H9 (cell line): Measurements from ENCODE around the gene RNF214. TPM values are rescaled to one million over a fixed set of nuclear protein-coding genes. Genes with fewer than 3 reads are reported as not detected.

ENCODE experiments used
- DNase-seq: peaks from one replicate; pipeline ENCODE4 v3.0.0-alpha.2; 2017
- H2AFZ ChIP-seq: one replicate; pipeline ENCODE4 v1.6.1; 2013; ENCODE audit warnings: mild to moderate bottlenecking, low read length, control low read depth, moderate library complexity
- H2AK5ac ChIP-seq: 2 replicates; pipeline ENCODE4 v1.6.1; 2013; ENCODE audit warnings: low read length, control low read depth, mixed read lengths; ENCODE audit not compliant: insufficient read length
- H2BK120ac ChIP-seq: one replicate; pipeline ENCODE4 v1.6.1; 2013; ENCODE audit warnings: low read depth, mild to moderate bottlenecking, low read length, control low read depth, inconsistent platforms; ENCODE audit not compliant: poor library complexity, severe bottlenecking
- H2BK12ac ChIP-seq: 2 replicates; pipeline ENCODE4 v1.6.1; 2013; ENCODE audit warnings: low read length, control low read depth, mixed read lengths, low read depth; ENCODE audit not compliant: insufficient read length
- H2BK15ac ChIP-seq: 2 replicates; pipeline ENCODE4 v1.6.1; 2013; ENCODE audit warnings: low read depth, low read length, control low read depth
- H2BK20ac ChIP-seq: one replicate; pipeline ENCODE4 v1.6.1; 2013; ENCODE audit warnings: low read depth, mild to moderate bottlenecking, low read length, control low read depth, inconsistent platforms; ENCODE audit not compliant: poor library complexity, severe bottlenecking
- H2BK5ac ChIP-seq: 2 replicates; pipeline ENCODE4 v1.6.1; 2013; ENCODE audit warnings: low read length, control low read depth, mixed read lengths; ENCODE audit not compliant: insufficient read length
- H3K14ac ChIP-seq: 2 replicates; pipeline ENCODE4 v1.6.1; 2013; ENCODE audit warnings: low read length, control low read depth; ENCODE audit not compliant: insufficient read depth
- H3K18ac ChIP-seq: 2 replicates; pipeline ENCODE4 v1.6.1; 2013; ENCODE audit warnings: low read depth, mild to moderate bottlenecking, mixed read lengths, low read length, control low read depth; ENCODE audit not compliant: insufficient read length
- H3K23ac ChIP-seq: 2 replicates; pipeline ENCODE4 v1.6.1; 2013; ENCODE audit warnings: low read length, control low read depth, mixed read lengths, low read depth; ENCODE audit not compliant: insufficient read length
- H3K23me2 ChIP-seq: 2 replicates; pipeline ENCODE4 v1.6.1; 2013; ENCODE audit warnings: low read depth, mild to moderate bottlenecking, mixed read lengths, low read length, control low read depth; ENCODE audit not compliant: insufficient read length, poor library complexity, severe bottlenecking
- H3K27ac ChIP-seq: 2 replicates; pipeline ENCODE4 v1.5.1; 2013; ENCODE audit warnings: low read length, control low read depth, mixed read lengths, low read depth; ENCODE audit not compliant: insufficient read length
- H3K27me3 ChIP-seq: 2 replicates; pipeline ENCODE4 v1.6.1; 2013; ENCODE audit warnings: low read length, control low read depth, inconsistent platforms; ENCODE audit not compliant: insufficient read depth
- H3K4ac ChIP-seq: 2 replicates; pipeline ENCODE4 v1.6.1; 2013; ENCODE audit warnings: low read depth, mild to moderate bottlenecking, control low read depth, inconsistent platforms, low read length, moderate library complexity
- H3K4me1 ChIP-seq: 2 replicates; pipeline ENCODE4 v1.6.1; 2013; ENCODE audit warnings: low read length, control low read depth, inconsistent platforms; ENCODE audit not compliant: insufficient read depth
- H3K4me2 ChIP-seq: 2 replicates; pipeline ENCODE4 v1.6.1; 2013; ENCODE audit warnings: low read length, control low read depth, mixed read lengths; ENCODE audit not compliant: insufficient read length, insufficient read depth
- H3K56ac ChIP-seq: 2 replicates; pipeline ENCODE4 v1.6.1; 2013; ENCODE audit warnings: low read depth, mild to moderate bottlenecking, mixed read lengths, low read length, control low read depth; ENCODE audit not compliant: insufficient read length
- H3K79me1 ChIP-seq: 2 replicates; pipeline ENCODE4 v1.6.1; 2013; ENCODE audit warnings: low read depth, mild to moderate bottlenecking, moderate library complexity, low read length, control low read depth, inconsistent platforms; ENCODE audit not compliant: insufficient read depth, poor library complexity, severe bottlenecking
- H3K79me2 ChIP-seq: 2 replicates; pipeline ENCODE4 v1.6.1; 2013; ENCODE audit warnings: low read length, control low read depth, inconsistent platforms; ENCODE audit not compliant: insufficient read depth
- H3K9ac ChIP-seq: 2 replicates; pipeline ENCODE4 v1.6.1; 2013; ENCODE audit warnings: low read length, control low read depth, mixed read lengths; ENCODE audit not compliant: insufficient read length; ENCODE audit errors: extremely low read depth
- H3K9me3 ChIP-seq: one replicate; pipeline ENCODE4 v1.6.1; 2013; ENCODE audit warnings: low read depth, low read length, inconsistent platforms; ENCODE audit not compliant: control insufficient read depth
- H3T11ph ChIP-seq: one replicate; pipeline ENCODE4 v1.6.1; 2013; ENCODE audit warnings: mild to moderate bottlenecking, low read length, control low read depth, inconsistent platforms
- H4K20me1 ChIP-seq: one replicate; pipeline ENCODE4 v1.6.1; 2013; ENCODE audit not compliant: control insufficient read depth, insufficient read length, insufficient read depth
- H4K5ac ChIP-seq: 2 replicates; pipeline ENCODE4 v1.6.1; 2013; ENCODE audit warnings: low read depth, mild to moderate bottlenecking, mixed read lengths, low read length, control low read depth; ENCODE audit not compliant: insufficient read length
- H4K8ac ChIP-seq: replicated peaks from 2 replicates; pipeline ENCODE4 v1.6.1; 2013; ENCODE audit warnings: low read length, control low read depth, mixed read lengths, low read depth; ENCODE audit not compliant: insufficient read length
- H4K91ac ChIP-seq: 2 replicates; pipeline ENCODE4 v1.6.1; 2013; ENCODE audit warnings: low read depth, mild to moderate bottlenecking, moderate library complexity, mixed read lengths, low read length, control low read depth; ENCODE audit not compliant: insufficient read length
- H3K27ac Mint-ChIP-seq, 3 experiments: 2 replicates in 2 of 3; 3 replicates in 1 of 3; pipeline ENCODE4 v1.8.0; 2020 to 2021; ENCODE audit warnings: mixed read lengths in 3 of 3, mild to moderate bottlenecking in 1 of 3, moderate library complexity in 1 of 3
- H3K27me3 Mint-ChIP-seq: 2 replicates; pipeline ENCODE4 v1.8.0; 2021; ENCODE audit warnings: low read depth, mild to moderate bottlenecking, moderate library complexity, mixed read lengths
- H3K36me3 Mint-ChIP-seq, 3 experiments: 2 replicates in 2 of 3; 3 replicates in 1 of 3; pipeline ENCODE4 v1.8.0; 2020 to 2021; ENCODE audit warnings: low read depth in 3 of 3, mixed read lengths in 3 of 3; ENCODE audit not compliant: insufficient read depth in 1 of 3
- H3K4me1 Mint-ChIP-seq, 2 experiments: 2 replicates each; pipeline ENCODE4 v1.8.0; 2020; ENCODE audit warnings: mixed read lengths in 2 of 2
- H3K4me3 Mint-ChIP-seq, 2 experiments: 2 replicates in 1 of 2; 3 replicates in 1 of 2; pipeline ENCODE4 v1.8.0; 2020 to 2021; ENCODE audit warnings: mild to moderate bottlenecking in 2 of 2, mixed read lengths in 2 of 2, moderate library complexity in 1 of 2
- H3K9me3 Mint-ChIP-seq, 2 experiments: 2 replicates in 1 of 2; 3 replicates in 1 of 2; pipeline ENCODE4 v1.8.0; 2020; ENCODE audit warnings: mild to moderate bottlenecking in 2 of 2, mixed read lengths in 2 of 2, moderate library complexity in 1 of 2
- CTCF ChIP-seq: fragments of 200-600 bp; sonication (generic); conservative IDR thresholded peaks from 3 replicates; pipeline ENCODE4 v1.8.0; 2021; ENCODE audit warnings: antibody characterized with exemption, mild to moderate bottlenecking
- WGBS: extraction: QIAGEN DNeasy Blood & Tissue Kit; methylation state at CpG from one replicate; pipeline ENCODE4 v1.1.7; 2013; ENCODE audit warnings: missing lambda C conversion rate, low lambda C conversion rate, mixed read lengths; ENCODE audit not compliant: insufficient read length; ENCODE audit errors: extremely low coverage; 5-methylcytosine and 5-hydroxymethylcytosine counted together
- total RNA-seq: library from RNA; stranded (reverse); gene quantifications from 2 replicates; pipeline ENCODE4 v1.2.1, GENCODE V29; 2021

Gene RNF214
- total RNA-seq, 1 experiment from 2014 or later, result 26.0 TPM

DNA sequence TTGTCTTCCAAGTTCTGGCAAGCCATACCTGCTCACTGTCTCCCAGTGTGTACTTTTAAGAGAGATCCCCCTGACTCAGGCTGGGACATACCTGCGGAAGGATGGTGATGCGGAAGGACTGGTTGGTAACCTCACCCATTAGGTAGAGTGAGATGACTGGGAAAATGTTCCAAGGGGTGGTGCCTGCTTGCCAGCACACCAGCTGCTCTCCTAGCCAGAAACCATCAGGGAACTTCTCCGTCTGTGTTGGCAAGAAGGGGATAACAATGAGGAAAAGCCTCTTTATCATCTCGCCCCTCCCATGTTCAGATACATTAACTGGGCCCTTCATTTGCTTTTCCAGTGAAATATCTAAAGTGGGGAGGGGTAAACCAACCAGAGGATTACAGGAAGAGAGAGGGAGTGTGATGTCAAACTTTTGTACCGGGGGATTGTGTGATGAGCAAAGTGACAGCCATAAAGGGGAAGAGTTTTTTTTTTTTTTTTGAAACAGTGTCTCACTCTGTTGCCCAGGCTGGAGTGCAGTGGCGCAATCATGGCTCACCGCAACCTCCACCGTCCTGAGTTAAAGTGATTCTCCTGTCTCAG, 58.4 kb downstream of the RNF214 start, which contains the start of gene BACE1-AS:
BACE1-AS (plus strand) TSS at position 538 of the 588 bp plus-strand sequence.
- no peak within 1 kb of the TSS for H2AFZ ChIP-seq
- Mint-ChIP-seq H3K4me3 (no peak within 1 kb of the TSS), H3K36me3 (peaks cover 13 to 57% (median 50%) of the 10 kb centered on the region in 3 experiments; a peak in 6 of 7 replicates), H3K27me3 (no peaks in the 10 kb centered on the region), H3K27ac (peak within 1 kb of the TSS in 2 of 3 experiments; percentile 62 to 64; a peak in 3 of 7 replicates), H3K4me1 (no peaks in the 10 kb centered on the region), H3K9me3 (no peaks in the 10 kb centered on the region)
- WGBS, result no CpG with 5 or more reads among the region's 8 CpGs
- no peak within 1 kb of the TSS for H3T11ph ChIP-seq
- no peak within 1 kb of the TSS for H4K91ac ChIP-seq
- no peak within 1 kb of the TSS for H3K18ac ChIP-seq
- H3K27ac ChIP-seq, result no peak within 1 kb of the TSS
- no peak within 1 kb of the TSS for H3K4me2 ChIP-seq
- H3K9me3 ChIP-seq, result no peaks in the 10 kb centered on the region
- H2BK20ac ChIP-seq, result no peak within 1 kb of the TSS
- no peak within 1 kb of the TSS for H4K5ac ChIP-seq
- no peaks in the 10 kb centered on the region for H3K79me1 ChIP-seq
- no peaks in the 10 kb centered on the region for H3K4me1 ChIP-seq
- H3K23ac ChIP-seq, result no peak within 1 kb of the TSS
- H3K27me3 ChIP-seq, result no peaks in the 10 kb centered on the region
- no peak for DNase-seq
- H4K20me1 ChIP-seq, result no peaks in the 10 kb centered on the region
- H3K79me2 ChIP-seq, result no peaks in the 10 kb centered on the region
- H3K56ac ChIP-seq, result no peak within 1 kb of the TSS
- H2BK15ac ChIP-seq, result no peak within 1 kb of the TSS
- no peak within 1 kb of the TSS for H2BK120ac ChIP-seq
- no peak within 1 kb of the TSS for H3K14ac ChIP-seq
- H2BK5ac ChIP-seq, result no peak within 1 kb of the TSS
- no peak within 1 kb of the TSS for H3K4ac ChIP-seq
- no peak within 1 kb of the TSS for H4K8ac ChIP-seq
- no peak within 1 kb of the TSS for H3K9ac ChIP-seq
- no peak within 1 kb of the TSS for H2AK5ac ChIP-seq
- H3K23me2 ChIP-seq, result no peaks in the 10 kb centered on the region
- TF ChIP-seq CTCF, result no peak
- no peak within 1 kb of the TSS for H2BK12ac ChIP-seq
